Smooth muscle cell (in vitro differentiated cells): ENCODE data around the gene GLOD5. TPM values are rescaled to one million over a fixed set of nuclear protein-coding genes. Genes with fewer than 3 reads are reported as not detected.

Experiments used
- DNase-seq: peaks from one replicate; lab custom pipeline; 2025; ENCODE audit not compliant: unreplicated experiment; lab: John Stamatoyannopoulos, UW
- H2AFZ ChIP-seq: fragments of 200-600 bp; sonication (generic); 2 replicates; pipeline ENCODE4 v1.6.0; 2016; ENCODE audit warnings: antibody characterized with exemption, low read depth, mild to moderate bottlenecking
- H3F3A ChIP-seq: fragments of 200-600 bp; sonication (generic); 2 replicates; pipeline ENCODE4 v1.6.0; 2017; ENCODE audit warnings: antibody characterized with exemption, low read depth
- H3K27ac ChIP-seq: fragments of 200-600 bp; sonication (generic); 2 replicates; pipeline ENCODE4 v1.5.1; 2016; ENCODE audit warnings: low read depth, mild to moderate bottlenecking
- H3K27me3 ChIP-seq: fragments of 200-600 bp; sonication (generic); 2 replicates; pipeline ENCODE4 v1.6.1; 2016; ENCODE audit warnings: low read depth, mild to moderate bottlenecking
- H3K36me3 ChIP-seq: fragments of 200-600 bp; sonication (generic); 2 replicates; pipeline ENCODE4 v1.5.1; 2016; ENCODE audit warnings: low read depth
- H3K4me1 ChIP-seq: fragments of 200-600 bp; sonication (generic); 2 replicates; pipeline ENCODE4 v1.5.1; 2016; ENCODE audit warnings: low read depth
- H3K4me2 ChIP-seq: fragments of 200-600 bp; sonication (generic); 2 replicates; pipeline ENCODE4 v1.6.0; 2016; ENCODE audit warnings: mild to moderate bottlenecking
- H3K4me3 ChIP-seq: fragments of 200-600 bp; sonication (generic); 2 replicates; pipeline ENCODE4 v1.5.1; 2016; ENCODE audit warnings: mild to moderate bottlenecking
- H3K79me2 ChIP-seq: fragments of 200-600 bp; sonication (generic); 2 replicates; pipeline ENCODE4 v1.6.0; 2016; ENCODE audit warnings: low read depth, mild to moderate bottlenecking
- H3K9ac ChIP-seq: fragments of 200-600 bp; sonication (generic); 2 replicates; pipeline ENCODE4 v1.6.0; 2016; ENCODE audit warnings: low read depth
- H3K9me3 ChIP-seq: fragments of 200-600 bp; sonication (generic); replicated peaks from 2 replicates; pipeline ENCODE4 v1.5.1; 2016; ENCODE audit warnings: low read depth
- H4K20me1 ChIP-seq: fragments of 200-600 bp; sonication (generic); 2 replicates; pipeline ENCODE4 v1.6.0; 2016; ENCODE audit warnings: low read depth
- CTCF ChIP-seq: fragments of 200-600 bp; sonication (generic); IDR thresholded peaks from 2 replicates; pipeline ENCODE4 v1.5.1; 2017; ENCODE audit warnings: borderline replicate concordance, mild to moderate bottlenecking, antibody characterized with exemption; ENCODE audit not compliant: insufficient read depth, poor library complexity, severe bottlenecking
- WGBS: methylation state at CpG from one replicate; pipeline ENCODE4 v1.1.7; 2016; ENCODE audit warnings: low lambda C conversion rate; 5-methylcytosine and 5-hydroxymethylcytosine counted together
- polyA plus RNA-seq: library from polyadenylated mRNA; unstranded; fragments of >200 nt; fragmentation: Nextera tagmentation; extraction: Ambion mirVana; gene quantifications from 2 replicates; pipeline ENCODE4 v1.2.1, GENCODE V29; 2016
- total RNA-seq: library from RNA; depleted of rRNA; stranded (reverse); fragments of >200 nt; gene quantifications from 2 replicates; pipeline ENCODE4 v1.2.3, GENCODE V29; 2014

The GLOD5 gene
- total and polyA plus RNA-seq, 2 experiments from 2014 or later: not detected

GRCh38 chrX:48802905-48803200 lies 41.3 kb downstream of the GLOD5 start:
- peak overlapping the region; percentile 75 for H3K9ac ChIP-seq
- TF ChIP-seq CTCF: no peak
- DNase-seq: no peak
- no peaks in the 10 kb centered on the region for H3K4me1 ChIP-seq
- H3K27ac ChIP-seq: peak overlapping the region; percentile 84
- H4K20me1 ChIP-seq: no peaks in the 10 kb centered on the region
- peak overlapping the region; percentile 48 for H3K4me2 ChIP-seq
- peak overlapping the region; percentile 44 for H3K4me3 ChIP-seq
- no peaks in the 10 kb centered on the region for H3K79me2 ChIP-seq
- no peaks in the 10 kb centered on the region for H3K27me3 ChIP-seq
- H3K9me3 ChIP-seq: no peaks in the 10 kb centered on the region
- no peaks in the 10 kb centered on the region for H3K36me3 ChIP-seq
- WGBS: 73% methylated on average over 4 of the region's 4 CpGs
- no peak overlapping the region for H2AFZ ChIP-seq
- H3F3A ChIP-seq: no peaks in the 10 kb centered on the region

- no peak overlapping the region for H3K9ac ChIP-seq
- no peaks in the 10 kb centered on the region for H3K27me3 ChIP-seq
- 91% methylated on average over 4 of the region's 4 CpGs for WGBS
- H3K9me3 ChIP-seq: no peaks in the 10 kb centered on the region
- DNase-seq: no peak
- H3K4me3 ChIP-seq: no peak overlapping the region
- no peaks in the 10 kb centered on the region for H4K20me1 ChIP-seq
- no peaks in the 10 kb centered on the region for H3F3A ChIP-seq
- no peak for TF ChIP-seq CTCF
- H3K79me2 ChIP-seq: no peaks in the 10 kb centered on the region
- no peaks in the 10 kb centered on the region for H3K4me1 ChIP-seq
- no peak overlapping the region for H3K4me2 ChIP-seq
- no peak overlapping the region for H3K27ac ChIP-seq
- H3K36me3 ChIP-seq: no peaks in the 10 kb centered on the region
- no peak overlapping the region for H2AFZ ChIP-seq
Observed at GRCh38 chrX:48806081-48806480, 44.5 kb downstream of the GLOD5 start.

- Histone ChIP-seq H3K79me2 (no peaks in the 10 kb centered on the region), H3K36me3 (no peaks in the 10 kb centered on the region), H3K4me2 (no peak overlapping the region), H3K9me3 (no peaks in the 10 kb centered on the region), H3K4me1 (no peaks in the 10 kb centered on the region), H4K20me1 (no peaks in the 10 kb centered on the region), H3K9ac (no peak overlapping the region), H3K4me3 (no peak overlapping the region), H3K27me3 (no peaks in the 10 kb centered on the region), H3F3A (no peaks in the 10 kb centered on the region), H3K27ac (no peak overlapping the region), H2AFZ (no peak overlapping the region)
- DNase-seq: no peak
- 89% methylated on average over 8 of the region's 8 CpGs for WGBS
- TF ChIP-seq CTCF: no peak
Observed at GRCh38 chrX:48813644-48814043, 52.1 kb downstream of the GLOD5 start.

GRCh38 chrX:48814722-48815121 lies 53.2 kb downstream of the GLOD5 start:
- no peak overlapping the region for H3K4me2 ChIP-seq
- H3K4me1 ChIP-seq: no peaks in the 10 kb centered on the region
- 84% methylated on average over 8 of the region's 8 CpGs for WGBS
- H4K20me1 ChIP-seq: no peaks in the 10 kb centered on the region
- no peak overlapping the region for H3K4me3 ChIP-seq
- DNase-seq: no peak
- H3K9me3 ChIP-seq: no peaks in the 10 kb centered on the region
- H3K27ac ChIP-seq: no peak overlapping the region
- no peak overlapping the region for H3K9ac ChIP-seq
- no peaks in the 10 kb centered on the region for H3F3A ChIP-seq
- no peaks in the 10 kb centered on the region for H3K79me2 ChIP-seq
- H3K36me3 ChIP-seq: no peaks in the 10 kb centered on the region
- H3K27me3 ChIP-seq: no peaks in the 10 kb centered on the region
- no peak for TF ChIP-seq CTCF
- H2AFZ ChIP-seq: no peak overlapping the region
